SK-N-SH treated with all-trans-retinoic acid at 6 μM for 48 hours (cell line): ENCODE results near the gene RBFA.
"Not testable (repeated sequence)": the region's sequence is repeated elsewhere in the genome, so short reads cannot be mapped to it uniquely, and the experiment has no call there.

Experiments
- ATAC-seq: fragments of 200-7000 bp; cut with Tn5 transposase; 3 replicates; pipeline ENCODE4 v1.9.1; 2020; ENCODE audit warnings: mild to moderate bottlenecking, moderate library complexity
- ARNTL ChIP-seq: fragments of 450-650 bp; formaldehyde crosslinking; IDR thresholded peaks from 2 replicates; pipeline ENCODE4 v1.5.0; 2020; ENCODE audit warnings: low read depth, mild to moderate bottlenecking, moderate library complexity, borderline replicate concordance
- BACH2 ChIP-seq: fragments of 250-450 bp; sonication (Bioruptor Pico); IDR thresholded peaks from 2 replicates; pipeline ENCODE4 v1.9.0; 2021; ENCODE audit warnings: mild to moderate bottlenecking, borderline replicate concordance
- CREB5 ChIP-seq: fragments of 250-450 bp; sonication (Bioruptor Pico); IDR thresholded peaks from 2 replicates; pipeline ENCODE4 v1.5.1; 2020; ENCODE audit warnings: low read depth, mild to moderate bottlenecking, moderate library complexity
- CSDC2 ChIP-seq: fragments of 250-450 bp; sonication (Bioruptor Pico); IDR thresholded peaks from 2 replicates; pipeline ENCODE4 v1.5.0; 2020; ENCODE audit warnings: mild to moderate bottlenecking, moderate library complexity
- ESRRG ChIP-seq: fragments of 250-450 bp; sonication (Bioruptor Pico); IDR thresholded peaks from 2 replicates; pipeline ENCODE4 v1.6.1; 2021; ENCODE audit warnings: mild to moderate bottlenecking
- GLIS3 ChIP-seq: fragments of 250-450 bp; sonication (Bioruptor Pico); IDR thresholded peaks from 2 replicates; pipeline ENCODE4 v1.5.0; 2020; ENCODE audit warnings: mild to moderate bottlenecking, moderate library complexity
- ISL1 ChIP-seq: fragments of 250-450 bp; sonication (Bioruptor Pico); IDR thresholded peaks from 2 replicates; pipeline ENCODE4 v2.1.2; 2022; ENCODE audit warnings: mild to moderate bottlenecking, moderate library complexity
- OSR1 ChIP-seq: fragments of 250-450 bp; sonication (Bioruptor Pico); IDR thresholded peaks from 2 replicates; pipeline ENCODE4 v1.8.0; 2022; ENCODE audit warnings: moderate library complexity, mild to moderate bottlenecking, inconsistent platforms
- PATZ1 ChIP-seq: fragments of 250-450 bp; sonication (Bioruptor Pico); IDR thresholded peaks from 2 replicates; pipeline ENCODE4 v1.8.0; 2020; ENCODE audit warnings: mild to moderate bottlenecking, moderate library complexity, borderline replicate concordance
- RARB ChIP-seq: fragments of 250-450 bp; sonication (Bioruptor Pico); IDR thresholded peaks from 2 replicates; pipeline ENCODE4 v1.8.0; 2021; ENCODE audit warnings: mild to moderate bottlenecking, moderate library complexity
- SNAI2 ChIP-seq: fragments of 250-450 bp; sonication (Bioruptor Pico); IDR thresholded peaks from 2 replicates; pipeline ENCODE4 v1.5.0; 2020; ENCODE audit warnings: mild to moderate bottlenecking, moderate library complexity
- TCF4 ChIP-seq: fragments of 250-450 bp; sonication (Bioruptor Pico); IDR thresholded peaks from 2 replicates; pipeline ENCODE4 v1.8.0; 2021; ENCODE audit warnings: mild to moderate bottlenecking, moderate library complexity, borderline replicate concordance
- TOX ChIP-seq: fragments of 250-450 bp; sonication (Bioruptor Pico); IDR thresholded peaks from 2 replicates; pipeline ENCODE4 v1.8.0; 2021; ENCODE audit warnings: mild to moderate bottlenecking, moderate library complexity, borderline replicate concordance
- TSHZ2 ChIP-seq: fragments of 250-450 bp; sonication (Bioruptor Pico); IDR thresholded peaks from 2 replicates; pipeline ENCODE4 v1.5.0; 2020; ENCODE audit warnings: mild to moderate bottlenecking, moderate library complexity
- ZFP3 ChIP-seq: fragments of 250-450 bp; sonication (Bioruptor Pico); IDR thresholded peaks from 2 replicates; pipeline ENCODE4 v1.5.0; 2020; ENCODE audit warnings: mild to moderate bottlenecking, moderate library complexity
- ZFP30 ChIP-seq: fragments of 450-650 bp; formaldehyde crosslinking; IDR thresholded peaks from 2 replicates; pipeline ENCODE4 v1.5.0; 2022; ENCODE audit warnings: mild to moderate bottlenecking, moderate library complexity
- ZNF565 ChIP-seq: fragments of 450-650 bp; formaldehyde crosslinking; conservative IDR thresholded peaks from 2 replicates; pipeline ENCODE4 v1.5.0; 2020; ENCODE audit warnings: low read depth, mild to moderate bottlenecking, moderate library complexity
- ZNF70 ChIP-seq: fragments of 450-650 bp; formaldehyde crosslinking; IDR thresholded peaks from 2 replicates; pipeline ENCODE4 v1.5.0; 2020; ENCODE audit warnings: mild to moderate bottlenecking, moderate library complexity
- ZNF8 ChIP-seq: fragments of 450-650 bp; formaldehyde crosslinking; IDR thresholded peaks from 2 replicates; pipeline ENCODE4 v1.5.0; 2020; ENCODE audit warnings: mild to moderate bottlenecking, moderate library complexity

Gene RBFA

GRCh38 chr18:80022613-80023012, 11.6 kb upstream of the RBFA start (continued):
- no peak for TF ChIP-seq PATZ1 (CRISPR knock-in tag)
- TF ChIP-seq CREB5 (CRISPR knock-in tag), result no peak
- TF ChIP-seq ESRRG (CRISPR knock-in tag), result no peak
- TF ChIP-seq ZFP30 (CRISPR knock-in tag), result no peak
- TF ChIP-seq ZNF565 (CRISPR knock-in tag), result no peak
- no peak for TF ChIP-seq ARNTL (CRISPR knock-in tag)
- no peak for TF ChIP-seq SNAI2 (CRISPR knock-in tag)
- TF ChIP-seq ISL1 (CRISPR knock-in tag), result no peak
- no peak for TF ChIP-seq RARB (CRISPR knock-in tag)
- no peak for TF ChIP-seq TCF4 (CRISPR knock-in tag)
- TF ChIP-seq GLIS3 (CRISPR knock-in tag), result no peak

GRCh38 chr18:80023173-80023572, 11.1 kb upstream of the RBFA start:
- TF ChIP-seq ZFP30 (CRISPR knock-in tag) (no peak), RARB (CRISPR knock-in tag) (no peak), ZFP3 (CRISPR knock-in tag) (no peak)
- TF ChIP-seq, all 23 proteins: peak for 0
- ATAC-seq, result no peak

GRCh38 chr18:80026363-80026762, 7.9 kb upstream of the RBFA start:
- ATAC-seq, result no peak
- no peak for TF ChIP-seq ISL1 (CRISPR knock-in tag)
- TF ChIP-seq ZNF565 (CRISPR knock-in tag), result no peak
- TF ChIP-seq GLIS3 (CRISPR knock-in tag), result no peak
- no peak for TF ChIP-seq OSR1 (CRISPR knock-in tag)
- no peak for TF ChIP-seq ZFP3 (CRISPR knock-in tag)
- no peak for TF ChIP-seq TOX (CRISPR knock-in tag)
- TF ChIP-seq BACH2, result no peak
- TF ChIP-seq ZNF8 (CRISPR knock-in tag), result no peak
- no peak for TF ChIP-seq ARNTL (CRISPR knock-in tag)

- ATAC-seq, result not testable (repeated sequence)
Observed at GRCh38 chr18:80027719-80028118, 6.5 kb upstream of the RBFA start.

- no peak for ATAC-seq
- TF ChIP-seq ZFP3 (CRISPR knock-in tag), result no peak
- no peak for TF ChIP-seq CSDC2 (CRISPR knock-in tag)
- TF ChIP-seq TOX (CRISPR knock-in tag), result no peak
- no peak for TF ChIP-seq SNAI2 (CRISPR knock-in tag)
- TF ChIP-seq CREB5 (CRISPR knock-in tag), result no peak
- no peak for TF ChIP-seq TSHZ2 (CRISPR knock-in tag)
- TF ChIP-seq ZFP30 (CRISPR knock-in tag), result no peak
- no peak for TF ChIP-seq ZNF70 (CRISPR knock-in tag)
- no peak for TF ChIP-seq OSR1 (CRISPR knock-in tag)
Observed at GRCh38 chr18:80029690-80030089, 4.5 kb upstream of the RBFA start.
